Liver (tissue), 3 donors: ENCODE measurements around the gene NDC80.

Experiments used
- ATF3 ChIP-seq: IDR thresholded peaks from 2 replicates; pipeline ENCODE4 v1.6.1; 2016; ENCODE audit warnings: antibody characterized with exemption
- CTCF ChIP-seq: fragments of 150-350 bp; IDR thresholded peaks from 2 replicates; pipeline ENCODE4 v1.5.1; 2017; ENCODE audit warnings: improper control_type of control experiment, low read depth, low read length; ENCODE audit not compliant: missing input control
- RAD21 ChIP-seq, 2 donors: IDR thresholded peaks; 2 replicates each; pipeline ENCODE4 v1.6.1; 2016; ENCODE audit warnings: antibody characterized with exemption in 2 of 2, mild to moderate bottlenecking in 2 of 2
- YY1 ChIP-seq: IDR thresholded peaks from 2 replicates; pipeline ENCODE4 v1.6.1; 2016; ENCODE audit warnings: antibody characterized with exemption, mild to moderate bottlenecking
- donor health status: healthy.
- donor health status: healthy.

GRCh38 chr18:2589345-2590068 lies 18.1 kb downstream of the NDC80 start:
- TF ChIP-seq ATF3 (no peak), YY1 (no peak), CTCF (no peak), RAD21 (IDR thresholded peaks at IDR 0.05) (no peak)
